Endothelial cell of umbilical vein (primary cell): ENCODE results near the gene TPO. TPM values are rescaled to one million over a fixed set of nuclear protein-coding genes. Genes with fewer than 3 reads are reported as not detected.

Experiments
- BruUV-seq: library from RNA; stranded (reverse); fragments of 400-500 nt; replicated peaks from 2 replicates; lab custom pipeline; 2021; lab: Mats Ljungman, UMichigan
- CTCF ChIA-PET: fragments of 300-600, 350-600 bp; sonication (Branson Sonifier 250); formaldehyde crosslinking; loops from one replicate; lab custom pipeline; 2021; ENCODE audit warnings: antibody characterized with exemption, inconsistent platforms; lab: Charles Lee
- POLR2A ChIA-PET: fragments of 300-600, 350-600 bp; sonication (Branson Sonifier 250); formaldehyde crosslinking; loops from one replicate; lab custom pipeline; 2021; ENCODE audit warnings: antibody characterized with exemption, inconsistent platforms; lab: Charles Lee
- DNase-seq: peaks from one replicate; pipeline ENCODE4 v3.0.0-alpha.2; 2011; ENCODE audit warnings: low read depth, low spot score
- FAIRE-seq: peaks from 2 replicates; lab custom pipeline; 2011; peaks lifted over from hg19 to GRCh38; lab: Jason Lieb, UNC
- H2AFZ ChIP-seq: 2 replicates; pipeline ENCODE4 v1.6.0; 2012; ENCODE audit warnings: low read depth, low read length, control low read depth, inconsistent platforms
- H3K27ac ChIP-seq: 2 replicates; pipeline ENCODE4 v1.5.1; 2011; ENCODE audit warnings: low read depth, mild to moderate bottlenecking, control low read depth, low read length, moderate library complexity; ENCODE audit not compliant: insufficient read depth
- H3K27me3 ChIP-seq, 2 experiments: 2 replicates each; pipeline versions ENCODE4 v1.6.0 to v1.6.1; 2011; ENCODE audit warnings: low read length in 2 of 2, mixed read lengths in 1 of 2; ENCODE audit not compliant: control insufficient read depth in 2 of 2, insufficient read depth in 2 of 2
- H3K36me3 ChIP-seq, 2 experiments: 2 replicates in 1 of 2; 3 replicates in 1 of 2; pipeline ENCODE4 v1.5.1; 2011; ENCODE audit warnings: low read length in 2 of 2, mild to moderate bottlenecking in 1 of 2, moderate library complexity in 1 of 2; ENCODE audit not compliant: control insufficient read depth in 2 of 2, insufficient read depth in 2 of 2; ENCODE audit errors: extremely low read depth in 1 of 2
- H3K4me1 ChIP-seq: 3 replicates; pipeline ENCODE4 v1.5.1; 2011; ENCODE audit warnings: mild to moderate bottlenecking, low read length; ENCODE audit not compliant: control insufficient read depth, insufficient read depth; ENCODE audit errors: extremely low read depth
- H3K4me2 ChIP-seq: 2 replicates; pipeline ENCODE4 v1.6.1; 2011; ENCODE audit warnings: low read length, control low read depth, mixed read lengths; ENCODE audit not compliant: insufficient read depth
- H3K4me3 ChIP-seq, 3 experiments: fragments of 200-600 bp in 1 of 3; sonication (generic), shearing (Covaris generic) in 1 of 3; replicated peaks in 1 of 3; 2 replicates each; pipeline ENCODE4 v1.5.1; 2011 to 2016; ENCODE audit warnings: control low read depth in 3 of 3, low read length in 3 of 3, mild to moderate bottlenecking in 2 of 3, inconsistent platforms in 1 of 3, low read depth in 1 of 3, moderate library complexity in 1 of 3; ENCODE audit not compliant: insufficient read depth in 1 of 3
- H3K79me2 ChIP-seq: 2 replicates; pipeline ENCODE4 v1.6.0; 2012; ENCODE audit warnings: low read length, inconsistent platforms; ENCODE audit not compliant: control insufficient read depth, insufficient read depth
- H3K9ac ChIP-seq: replicated peaks from 2 replicates; pipeline ENCODE3; 2011; ENCODE audit warnings: low read length, control low read depth; ENCODE audit not compliant: insufficient read depth; ENCODE audit errors: extremely low read depth
- H3K9me1 ChIP-seq: replicated peaks from 3 replicates; pipeline ENCODE4 v1.6.0; 2011; ENCODE audit warnings: mild to moderate bottlenecking, low read length; ENCODE audit not compliant: control insufficient read depth, insufficient read depth; ENCODE audit errors: extremely low read depth
- H3K9me3 ChIP-seq: replicated peaks from 2 replicates; pipeline ENCODE4 v1.5.1; 2012; ENCODE audit warnings: low read length, inconsistent platforms; ENCODE audit not compliant: control insufficient read depth, insufficient read depth
- H4K20me1 ChIP-seq: replicated peaks from 2 replicates; pipeline ENCODE3; 2011; ENCODE audit warnings: mild to moderate bottlenecking, low read length; ENCODE audit not compliant: control insufficient read depth, insufficient read depth; ENCODE audit errors: extremely low read depth
- EZH2 ChIP-seq: IDR thresholded peaks from 2 replicates; pipeline ENCODE4 v1.6.1; 2012; ENCODE audit warnings: borderline replicate concordance, low read depth, mild to moderate bottlenecking, moderate library complexity, low read length, inconsistent platforms; ENCODE audit not compliant: severe bottlenecking
- FOS ChIP-seq: IDR thresholded peaks from 2 replicates; pipeline ENCODE4 v1.6.1; 2011; ENCODE audit warnings: mild to moderate bottlenecking, low read length, moderate library complexity, borderline replicate concordance; ENCODE audit not compliant: insufficient read depth
- GATA2 ChIP-seq: IDR thresholded peaks from 2 replicates; pipeline ENCODE4 v1.7.0; 2011; ENCODE audit warnings: low read depth, mild to moderate bottlenecking, moderate library complexity, mixed read lengths, low read length; ENCODE audit not compliant: insufficient read length, insufficient read depth
- JUN ChIP-seq: IDR thresholded peaks from 2 replicates; pipeline ENCODE4 v1.6.1; 2011; ENCODE audit warnings: borderline replicate concordance, low read depth; ENCODE audit not compliant: insufficient read length, insufficient read depth
- MYC ChIP-seq: IDR thresholded peaks from one replicate; pipeline ENCODE4 v1.6.1; 2011; ENCODE audit warnings: mild to moderate bottlenecking, low read depth, low read length
- POLR2A ChIP-seq: IDR thresholded peaks from 2 replicates; pipeline ENCODE4 v1.6.1; 2012; ENCODE audit warnings: low read depth, mild to moderate bottlenecking, control low read depth, low read length
- POLR2AphosphoS5 ChIP-seq: IDR thresholded peaks from 2 replicates; pipeline ENCODE4 v1.6.1; 2012; ENCODE audit warnings: low read depth, mild to moderate bottlenecking, control low read depth, low read length, moderate library complexity; ENCODE audit not compliant: insufficient read depth
- dilution Hi-C: fragments of 300-500 bp; cut with MboI; formaldehyde crosslinking; loops from one replicate; pipeline ENCODE4 v1.15.0; 2019; ENCODE audit warnings: low sequenced_read_pairs; ENCODE audit not compliant: extremely low pct_ligation_motif_present
- intact Hi-C: fragments of 100-400 bp; cut with micrococcal nuclease; formaldehyde crosslinking; loops from one replicate; pipeline ENCODE4 v1.10.0; 2022
- polyA plus RNA-seq, 4 experiments: library from polyadenylated mRNA; depleted of rRNA in 3 of 4; stranded (reverse) in 3 of 4; unstranded in 1 of 4; fragments of >200 nt; gene quantifications; 2 replicates each; pipeline versions ENCODE4 v1.2.1 to v1.2.3, GENCODE V29; 2011 to 2012; ENCODE audit warnings: missing spikeins in 1 of 4
- total RNA-seq: library from RNA; stranded (reverse); gene quantifications from 2 replicates; pipeline ENCODE4 v1.2.3, GENCODE V29; 2021
- TF ChIP-seq, protein P1 (sequence below), 2 donors: IDR thresholded peaks; 1 replicate in 1 of 2; 2 replicates in 1 of 2; pipeline ENCODE4 v1.5.1; 2011; ENCODE audit warnings: low read length in 2 of 2, mild to moderate bottlenecking in 2 of 2, moderate library complexity in 2 of 2, control low read depth in 1 of 2, inconsistent platforms in 1 of 2, low read depth in 1 of 2; ENCODE audit not compliant: insufficient read depth in 1 of 2; ENCODE audit errors: extremely low read depth in 1 of 2
- TF ChIP-seq, protein P2 (sequence below): IDR thresholded peaks from 2 replicates; pipeline ENCODE4 v1.6.1; 2011; ENCODE audit not compliant: insufficient read depth, insufficient read length

The TPO gene
- total and polyA plus RNA-seq, 2 donors (not counting 3 experiments of a cell fraction or from before 2014, with no cell fraction given): not detected

GRCh38 chr2:1374287-1374686 is 39.0 kb upstream of the TPO start:
- H3K27me3 ChIP-seq: no peaks in the 10 kb centered on the region
- TF ChIP-seq, protein P1, sequence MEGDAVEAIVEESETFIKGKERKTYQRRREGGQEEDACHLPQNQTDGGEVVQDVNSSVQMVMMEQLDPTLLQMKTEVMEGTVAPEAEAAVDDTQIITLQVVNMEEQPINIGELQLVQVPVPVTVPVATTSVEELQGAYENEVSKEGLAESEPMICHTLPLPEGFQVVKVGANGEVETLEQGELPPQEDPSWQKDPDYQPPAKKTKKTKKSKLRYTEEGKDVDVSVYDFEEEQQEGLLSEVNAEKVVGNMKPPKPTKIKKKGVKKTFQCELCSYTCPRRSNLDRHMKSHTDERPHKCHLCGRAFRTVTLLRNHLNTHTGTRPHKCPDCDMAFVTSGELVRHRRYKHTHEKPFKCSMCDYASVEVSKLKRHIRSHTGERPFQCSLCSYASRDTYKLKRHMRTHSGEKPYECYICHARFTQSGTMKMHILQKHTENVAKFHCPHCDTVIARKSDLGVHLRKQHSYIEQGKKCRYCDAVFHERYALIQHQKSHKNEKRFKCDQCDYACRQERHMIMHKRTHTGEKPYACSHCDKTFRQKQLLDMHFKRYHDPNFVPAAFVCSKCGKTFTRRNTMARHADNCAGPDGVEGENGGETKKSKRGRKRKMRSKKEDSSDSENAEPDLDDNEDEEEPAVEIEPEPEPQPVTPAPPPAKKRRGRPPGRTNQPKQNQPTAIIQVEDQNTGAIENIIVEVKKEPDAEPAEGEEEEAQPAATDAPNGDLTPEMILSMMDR (IDR thresholded peaks at IDR 0.05; ENCODE audit: extremely low read depth in 1 of 2, insufficient read depth in 1 of 2, low read depth in 1 of 2, low read length in 2 of 2): no peak
- no peak for TF ChIP-seq GATA2
- TF ChIP-seq, protein P2, sequence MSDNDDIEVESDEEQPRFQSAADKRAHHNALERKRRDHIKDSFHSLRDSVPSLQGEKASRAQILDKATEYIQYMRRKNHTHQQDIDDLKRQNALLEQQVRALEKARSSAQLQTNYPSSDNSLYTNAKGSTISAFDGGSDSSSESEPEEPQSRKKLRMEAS: no peak
- no peak for TF ChIP-seq POLR2AphosphoS5
- no peak for TF ChIP-seq MYC
- TF ChIP-seq JUN: no peak
- TF ChIP-seq EZH2: no peak
- no peak for TF ChIP-seq FOS
- no peak for TF ChIP-seq POLR2A
- H3K9me3 ChIP-seq: peaks cover 3% of the 10 kb centered on the region
- no peaks in the 10 kb centered on the region for H3K9me1 ChIP-seq
- dilution Hi-C loops (no loop called here), intact Hi-C loops (no loop called here)
- ChIA-PET POLR2A (no interaction called here), CTCF (no interaction called here)
- H3K4me1 ChIP-seq: no peaks in the 10 kb centered on the region
- H3K4me3 ChIP-seq: no peak overlapping the region
- DNase-seq (no peak), FAIRE-seq (no peak)
- H4K20me1 ChIP-seq: no peaks in the 10 kb centered on the region
- no peak overlapping the region for H3K4me2 ChIP-seq
- BruUV-seq: no TSS peak
- H3K27ac ChIP-seq: no peak overlapping the region
- H3K79me2 ChIP-seq: no peaks in the 10 kb centered on the region
- H2AFZ ChIP-seq: no peak overlapping the region
- H3K9ac ChIP-seq: no peak overlapping the region
- no peaks in the 10 kb centered on the region for H3K36me3 ChIP-seq
